GM21786 (cell line): ENCODE data around the gene CBLC.
A peak's percentile ranks its signal among the peaks of the same experiment; 100 is the strongest.

Experiments
- ATAC-seq: cut with Tn5 transposase; IDR thresholded peaks from one replicate; pipeline ENCODE4 v1.9.1; 2021; ENCODE audit not compliant: unreplicated experiment

The CBLC gene

GRCh38 chr19:44746616-44746945, 31.1 kb upstream of the CBLC start:
- ATAC-seq: no peak

DNA sequence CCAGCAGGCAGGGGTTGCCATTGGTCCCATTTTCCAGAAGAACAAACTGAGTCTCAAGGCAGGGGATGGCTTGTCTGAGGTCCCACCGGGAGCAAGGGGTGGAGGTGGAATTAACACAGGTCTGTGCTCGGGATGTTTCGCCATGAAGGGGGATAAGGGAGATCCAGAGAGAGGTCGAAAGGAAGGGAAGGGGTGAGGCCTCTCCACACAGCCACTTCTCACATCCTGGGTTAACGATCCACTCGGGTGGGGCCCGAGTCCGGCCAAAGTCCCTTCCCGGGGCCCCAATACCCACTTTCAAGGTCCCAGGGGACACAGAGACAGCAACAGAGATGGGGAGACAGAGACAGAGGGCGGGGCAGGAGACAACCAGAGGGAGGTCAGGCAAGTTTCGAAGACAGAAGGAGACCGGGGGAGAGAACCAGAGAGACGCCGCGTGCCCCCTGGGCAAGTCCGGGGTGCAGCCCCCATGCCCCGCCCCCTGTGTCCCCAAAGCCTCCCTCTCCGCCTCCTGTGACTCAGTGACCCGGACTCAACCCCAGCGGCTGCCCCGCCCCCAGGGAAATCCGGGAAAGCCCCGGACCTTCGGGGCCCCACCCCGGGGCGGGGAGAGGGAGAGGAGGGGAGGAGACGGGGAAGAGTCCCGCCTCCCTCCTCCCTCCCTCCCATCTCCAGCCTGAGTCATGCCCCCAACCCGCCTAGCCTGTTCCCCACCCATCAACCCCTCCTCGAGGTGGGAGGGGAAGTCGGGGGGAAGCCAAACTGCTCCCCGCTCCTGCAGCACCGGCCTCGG, 30.5 kb upstream of the CBLC start:
- peak; percentile 31 for ATAC-seq

GRCh38 chr19:44747739-44748425, 29.8 kb upstream of the CBLC start:
- ATAC-seq: no peak

DNA sequence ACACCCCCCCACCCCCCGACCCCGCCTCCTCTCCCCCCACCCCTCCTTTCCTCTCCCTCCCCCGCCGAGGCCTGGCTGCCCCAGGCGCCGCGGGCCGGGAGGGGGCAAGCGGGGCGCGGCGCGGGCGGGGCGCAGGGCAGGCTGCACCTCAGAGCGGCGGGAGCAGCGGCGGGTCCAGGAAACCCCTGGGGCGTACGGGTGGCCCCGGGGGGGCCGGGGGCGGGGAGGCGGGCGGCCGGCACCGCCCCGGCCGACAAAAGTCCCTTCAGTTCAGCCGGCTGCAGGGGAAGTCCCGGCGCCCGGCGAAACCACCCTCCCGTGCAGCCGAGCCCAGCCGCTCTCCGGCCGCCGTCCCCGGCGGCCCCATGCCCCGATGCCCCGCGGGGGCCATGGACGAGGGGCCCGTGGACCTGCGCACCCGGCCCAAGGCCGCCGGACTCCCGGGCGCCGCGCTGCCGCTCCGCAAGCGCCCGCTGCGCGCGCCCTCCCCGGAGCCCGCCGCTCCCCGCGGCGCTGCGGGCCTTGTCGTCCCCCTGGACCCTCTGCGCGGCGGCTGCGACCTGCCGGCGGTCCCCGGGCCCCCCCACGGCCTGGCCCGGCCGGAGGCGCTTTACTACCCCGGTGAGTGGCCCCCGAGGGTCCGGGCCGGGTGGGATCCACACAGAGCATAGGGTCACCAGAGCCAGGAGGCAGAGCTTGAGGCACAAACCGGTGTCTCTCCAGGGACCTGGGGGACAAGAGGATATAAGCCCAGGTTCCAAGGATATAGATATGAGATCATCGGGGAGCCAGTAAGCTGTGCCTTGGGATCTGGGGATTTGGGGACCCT, 29.1 kb upstream of the CBLC start, which contains the start of gene BCL3:
Gene BCL3 (plus strand): TSS at position 283 of the 829 bp plus-strand sequence. CDS start 83 bp downstream, at position 366.
- peak; percentile 37 for ATAC-seq

- no peak for ATAC-seq
Observed at GRCh38 chr19:44749292-44749691, 28.4 kb upstream of the CBLC start.

GRCh38 chr19:44749994-44750393, 27.7 kb upstream of the CBLC start:
- ATAC-seq: no peak

DNA sequence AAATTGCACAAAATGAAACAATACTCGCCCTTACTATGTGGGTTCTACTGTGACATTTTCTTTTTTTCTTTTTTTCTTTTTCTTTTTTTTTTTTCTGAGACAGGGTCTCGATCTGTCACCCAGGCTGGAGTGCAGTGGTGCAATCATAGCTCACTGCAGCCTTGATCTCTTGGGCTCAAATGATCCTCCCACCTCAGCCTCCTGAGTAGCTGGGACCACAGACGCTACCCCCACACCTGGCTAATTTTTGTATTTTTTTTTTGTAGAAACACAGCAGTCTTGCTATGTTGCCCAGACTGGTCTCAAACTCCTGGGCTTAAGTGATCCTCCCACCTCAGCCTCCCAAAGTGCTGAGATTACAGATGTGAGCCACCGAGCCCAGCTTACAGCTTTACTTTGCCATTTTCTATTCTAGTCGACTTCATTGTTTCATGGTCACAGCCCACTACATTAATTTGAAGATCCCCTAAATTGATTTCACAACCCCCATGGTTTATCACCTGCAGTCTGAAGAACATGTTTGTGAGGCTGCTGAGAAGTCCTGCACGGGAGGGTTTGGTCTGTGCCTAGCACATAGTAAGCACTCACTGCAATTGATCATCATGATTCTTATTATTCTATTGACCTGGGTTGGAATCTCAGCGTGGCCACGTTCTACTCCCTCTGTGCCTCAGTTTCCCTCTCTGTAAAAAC, 25.4 kb upstream of the CBLC start:
- ATAC-seq: no peak

DNA sequence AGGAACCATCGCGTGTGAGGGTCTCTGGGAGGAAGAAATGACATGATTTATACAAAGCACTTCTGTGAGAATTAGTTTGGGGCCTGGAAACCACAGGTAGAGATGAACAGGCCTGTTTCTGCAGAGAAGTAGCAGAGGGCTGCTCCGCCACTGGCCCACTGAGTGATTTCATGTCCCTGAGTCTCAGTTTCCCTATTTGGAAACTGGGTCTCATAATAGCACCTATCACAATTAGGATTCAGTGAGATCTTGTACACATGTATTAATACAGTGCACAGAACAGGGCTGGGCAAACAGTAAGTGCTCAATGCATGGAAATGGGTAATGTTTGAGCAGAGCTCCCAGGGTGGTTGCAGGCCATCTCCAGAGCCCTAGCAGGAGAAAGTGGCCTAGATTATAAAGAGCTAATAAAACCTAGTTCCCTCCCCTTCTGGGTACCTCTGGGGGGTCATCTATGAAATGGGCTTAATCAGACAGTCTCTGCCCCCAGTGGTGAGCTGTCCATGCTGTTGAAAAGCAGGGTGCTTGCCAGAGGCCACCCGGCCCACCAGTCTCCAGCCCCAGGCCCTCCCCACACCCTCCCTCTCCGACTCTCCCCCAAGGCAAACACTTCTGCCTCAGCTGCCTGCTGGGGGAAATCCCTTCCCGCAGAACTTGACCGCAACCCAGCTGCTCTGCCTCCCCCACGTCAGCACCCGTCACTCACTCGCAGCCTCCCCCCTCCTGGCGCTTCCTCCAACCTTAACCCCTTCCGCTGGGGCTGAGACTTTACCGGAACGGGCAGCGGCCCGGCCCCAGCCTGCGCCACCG, 24.7 kb upstream of the CBLC start:
- peak; percentile 57 for ATAC-seq

GRCh38 chr19:44753626-44753931, 24.1 kb upstream of the CBLC start:
- no peak for ATAC-seq

GRCh38 chr19:44753932-44754749, 23.5 kb upstream of the CBLC start:
- no peak for ATAC-seq

DNA sequence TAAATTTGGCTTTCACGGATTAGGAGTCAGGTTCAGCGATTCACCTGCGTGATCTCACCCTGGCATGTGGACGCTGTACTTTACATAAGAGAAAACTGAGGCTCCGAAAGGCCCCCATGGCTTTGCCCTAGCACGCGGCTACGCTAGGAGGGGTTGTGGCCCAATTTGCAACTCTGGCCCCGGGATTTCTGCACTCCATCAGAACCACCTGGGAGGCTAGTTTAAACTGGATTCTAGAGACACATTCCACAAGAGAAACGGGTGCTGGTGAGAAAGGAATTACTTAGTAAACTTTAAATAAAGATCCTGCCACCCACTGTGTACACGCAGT, 23.0 kb upstream of the CBLC start:
- ATAC-seq: no peak

- ATAC-seq: no peak
Observed at GRCh38 chr19:44755219-44755618, 22.5 kb upstream of the CBLC start.

- ATAC-seq: no peak
Observed at GRCh38 chr19:44756089-44756562, 21.6 kb upstream of the CBLC start.

GRCh38 chr19:44757057-44757734, 20.5 kb upstream of the CBLC start:
- ATAC-seq: no peak

DNA sequence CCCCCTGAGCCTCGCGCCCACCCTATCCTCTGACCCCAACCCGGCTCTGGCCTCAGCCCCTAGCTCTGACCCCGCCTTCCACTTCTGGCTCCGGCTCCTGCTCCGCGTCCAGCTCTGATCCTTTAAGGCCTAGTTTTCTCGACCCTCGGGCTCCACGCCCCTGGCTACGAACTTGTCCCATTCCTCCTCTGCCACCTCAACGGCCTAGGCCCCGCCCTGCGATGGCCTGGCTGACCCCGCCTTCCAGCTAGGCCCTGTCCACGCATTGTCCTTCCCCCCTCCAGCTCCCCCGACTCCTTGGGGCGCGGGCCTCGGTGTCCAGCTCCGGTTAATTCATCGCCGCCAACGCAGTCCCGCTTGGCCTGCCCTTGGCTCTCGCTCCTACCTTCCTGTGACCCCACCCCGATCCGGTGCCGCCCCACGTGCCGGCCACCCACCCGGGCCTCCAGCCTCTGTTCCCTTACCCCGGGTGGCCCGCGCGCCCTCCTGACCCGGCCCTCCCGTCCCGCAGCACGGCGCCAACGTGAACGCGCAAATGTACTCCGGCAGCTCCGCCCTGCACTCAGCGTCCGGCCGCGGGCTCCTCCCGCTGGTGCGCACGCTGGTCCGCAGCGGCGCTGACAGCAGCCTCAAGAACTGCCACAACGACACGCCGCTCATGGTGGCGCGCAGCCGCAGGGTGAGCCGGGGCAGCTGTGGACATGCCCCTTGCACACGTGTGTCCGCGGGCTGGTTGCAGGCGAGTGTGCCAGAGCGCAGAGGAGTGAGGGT, 19.8 kb upstream of the CBLC start:
- ATAC-seq: no peak

- no peak for ATAC-seq
Observed at GRCh38 chr19:44758596-44758995, 19.1 kb upstream of the CBLC start.

DNA sequence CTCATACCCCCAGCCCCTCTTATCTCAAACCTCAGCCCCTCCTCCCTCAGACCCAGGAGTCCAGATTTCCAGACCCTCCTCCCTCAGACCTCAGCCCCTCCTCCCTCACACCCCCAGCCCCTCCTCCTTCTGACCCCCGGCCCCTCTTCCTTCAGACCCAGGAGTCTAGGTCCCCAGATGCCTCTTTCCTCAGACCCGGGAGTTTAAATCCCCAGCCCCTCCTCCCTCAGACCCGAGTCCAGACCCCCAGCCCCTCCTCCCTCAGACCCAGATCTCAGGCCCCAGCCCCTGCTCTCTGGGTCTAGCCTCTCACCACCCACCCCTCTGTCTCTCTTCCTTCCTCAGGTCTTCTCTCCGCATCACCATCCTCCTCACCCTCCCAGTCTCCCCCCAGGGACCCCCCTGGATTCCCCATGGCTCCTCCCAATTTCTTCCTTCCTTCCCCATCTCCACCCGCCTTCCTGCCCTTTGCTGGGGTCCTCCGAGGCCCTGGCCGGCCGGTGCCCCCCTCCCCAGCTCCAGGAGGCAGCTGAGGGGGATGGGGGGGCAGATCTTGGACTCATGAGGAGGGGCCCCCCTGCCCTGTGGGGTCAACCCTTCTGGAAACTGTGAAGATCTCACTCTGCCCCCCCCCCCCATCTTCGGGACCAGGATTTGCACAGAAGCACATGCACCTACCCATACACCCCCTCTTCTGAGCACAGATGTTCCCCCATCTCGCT, 18.4 kb upstream of the CBLC start:
- ATAC-seq: no peak

DNA sequence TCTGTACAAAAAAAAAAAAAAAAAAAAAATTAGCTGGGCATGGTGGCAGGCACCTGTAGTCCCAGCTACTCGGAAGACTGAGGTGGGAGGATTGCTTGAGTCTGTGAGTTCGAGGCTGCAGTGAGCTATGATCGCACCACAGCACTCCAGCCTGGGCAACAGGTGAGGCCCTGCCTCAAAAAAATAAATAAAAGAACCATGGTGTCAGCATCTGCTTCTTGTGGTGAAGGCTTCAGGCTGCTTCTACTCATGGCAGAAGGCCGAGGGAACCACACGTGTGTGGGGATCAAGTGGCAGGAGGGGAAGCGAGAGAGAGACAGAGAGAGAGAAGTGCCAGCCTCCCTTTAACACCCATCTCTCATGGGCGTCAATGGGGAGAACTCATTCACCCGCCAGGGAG, 15.7 kb upstream of the CBLC start:
- no peak for ATAC-seq
